Measurements from ENCODE around the gene CASZ1. TPM values are rescaled to one million over a fixed set of nuclear protein-coding genes. Genes with fewer than 3 reads are reported as not detected.

CASZ1 gene
- total and polyA plus RNA-seq, 2 donors (not counting 1 experiment from before 2014, with no cell fraction given): 0.34 to 0.50 TPM

DNA sequence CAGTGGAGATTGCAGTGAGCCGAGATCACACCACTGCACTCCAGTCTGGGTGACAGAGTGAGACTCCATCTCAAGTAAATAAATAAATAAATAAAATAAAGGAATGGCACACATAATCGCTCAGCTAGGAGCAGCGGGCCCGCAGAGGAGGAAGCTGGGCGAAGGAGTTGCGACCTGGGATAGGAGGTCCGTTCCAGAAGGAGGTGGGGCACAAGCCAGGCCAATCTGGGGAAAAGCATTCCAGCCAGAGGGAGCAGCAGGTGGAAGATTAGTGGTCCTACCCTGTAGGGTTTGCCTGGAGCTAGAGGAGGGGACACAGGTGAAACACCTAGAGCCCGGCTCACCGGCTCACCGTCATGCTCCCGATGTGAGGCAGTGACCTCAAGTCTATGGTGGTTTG is 40.3 kb upstream of the CASZ1 start:
- TF ChIP-seq EZH2 (IDR thresholded peaks at IDR 0.05; ENCODE audit: low read length, missing control alignments): no peak
- TF ChIP-seq, protein P1, sequence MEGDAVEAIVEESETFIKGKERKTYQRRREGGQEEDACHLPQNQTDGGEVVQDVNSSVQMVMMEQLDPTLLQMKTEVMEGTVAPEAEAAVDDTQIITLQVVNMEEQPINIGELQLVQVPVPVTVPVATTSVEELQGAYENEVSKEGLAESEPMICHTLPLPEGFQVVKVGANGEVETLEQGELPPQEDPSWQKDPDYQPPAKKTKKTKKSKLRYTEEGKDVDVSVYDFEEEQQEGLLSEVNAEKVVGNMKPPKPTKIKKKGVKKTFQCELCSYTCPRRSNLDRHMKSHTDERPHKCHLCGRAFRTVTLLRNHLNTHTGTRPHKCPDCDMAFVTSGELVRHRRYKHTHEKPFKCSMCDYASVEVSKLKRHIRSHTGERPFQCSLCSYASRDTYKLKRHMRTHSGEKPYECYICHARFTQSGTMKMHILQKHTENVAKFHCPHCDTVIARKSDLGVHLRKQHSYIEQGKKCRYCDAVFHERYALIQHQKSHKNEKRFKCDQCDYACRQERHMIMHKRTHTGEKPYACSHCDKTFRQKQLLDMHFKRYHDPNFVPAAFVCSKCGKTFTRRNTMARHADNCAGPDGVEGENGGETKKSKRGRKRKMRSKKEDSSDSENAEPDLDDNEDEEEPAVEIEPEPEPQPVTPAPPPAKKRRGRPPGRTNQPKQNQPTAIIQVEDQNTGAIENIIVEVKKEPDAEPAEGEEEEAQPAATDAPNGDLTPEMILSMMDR (conservative IDR thresholded peaks at IDR 0.05 in 1 of 2, IDR thresholded peaks at IDR 0.05 in 1 of 2; ENCODE audit: low read depth in 1 of 2, low read length in 2 of 2): no peak
- Histone ChIP-seq H3K4me1 (ENCODE audit: control insufficient read depth, extremely low read depth, insufficient read depth, low read length) (no peaks in the 10 kb centered on the region), H3K27ac (ENCODE audit: insufficient read depth, low read length) (no peak overlapping the region), H3K36me3 (ENCODE audit: control insufficient read depth, insufficient read depth, low read length) (no peaks in the 10 kb centered on the region), H3K9me3 (ENCODE audit: control insufficient read depth, insufficient read depth, low read depth, low read length) (no peaks in the 10 kb centered on the region), H3K4me2 (ENCODE audit: extremely low read depth, insufficient read depth, low read length) (no peak overlapping the region), H4K20me1 (ENCODE audit: control insufficient read depth, extremely low read depth, insufficient read depth, low read length) (no peaks in the 10 kb centered on the region), H3K9ac (ENCODE audit: insufficient read depth, low read length) (no peak overlapping the region), H3K4me3 (replicated peaks in 1 of 4; ENCODE audit: control extremely low read depth in 1 of 4, insufficient read depth in 1 of 4, low read depth in 3 of 4, low read length in 4 of 4) (no peak overlapping the region), H3K79me2 (ENCODE audit: control insufficient read depth, insufficient read depth, low read length) (no peaks in the 10 kb centered on the region), H2AFZ (ENCODE audit: low read length) (no peak overlapping the region), H3K27me3 (ENCODE audit: control insufficient read depth, insufficient read depth, low read length) (peaks cover 3% of the 10 kb centered on the region)
- DNase-seq (ENCODE audit: low read depth in 2 of 2): no peak

DNA sequence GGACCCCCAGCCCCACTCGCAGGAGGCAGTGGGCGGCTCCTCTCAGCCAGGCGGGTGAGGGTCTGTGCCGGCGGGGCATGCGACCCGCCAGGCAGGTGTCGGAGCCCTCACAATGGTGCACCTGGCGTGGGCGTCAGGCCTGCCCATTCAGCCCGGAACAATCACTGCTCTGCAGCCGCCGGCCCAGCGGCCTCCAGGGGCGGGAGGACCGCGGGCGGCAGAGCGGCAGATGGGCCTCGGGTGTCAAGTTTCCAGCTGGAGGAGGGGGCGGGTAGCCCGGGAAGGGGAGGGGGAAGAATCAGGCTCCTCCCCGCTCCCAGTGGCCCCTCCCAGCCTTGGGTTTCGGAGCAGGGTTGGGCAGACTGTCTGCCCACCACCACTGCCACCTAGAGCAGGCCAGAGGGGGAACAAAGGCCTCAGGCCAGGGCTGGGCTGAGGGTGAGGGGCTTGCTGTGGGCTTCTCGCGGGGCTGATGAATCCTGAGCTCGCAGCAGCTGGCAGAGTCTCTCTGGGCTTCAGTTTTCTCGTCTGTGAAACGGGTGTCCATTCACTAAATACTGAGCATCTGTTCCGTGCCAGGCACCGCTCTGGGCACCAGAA is 39.5 kb upstream of the CASZ1 start:
- H3K4me2 ChIP-seq (ENCODE audit: extremely low read depth, insufficient read depth, low read length): no peak overlapping the region
- peaks cover 3% of the 10 kb centered on the region for H3K27me3 ChIP-seq (ENCODE audit: control insufficient read depth, insufficient read depth, low read length)
- H3K9me3 ChIP-seq (ENCODE audit: control insufficient read depth, insufficient read depth, low read depth, low read length): no peaks in the 10 kb centered on the region
- H3K27ac ChIP-seq (ENCODE audit: insufficient read depth, low read length): no peak overlapping the region
- H3K36me3 ChIP-seq (ENCODE audit: control insufficient read depth, insufficient read depth, low read length): no peaks in the 10 kb centered on the region
- H3K4me1 ChIP-seq (ENCODE audit: control insufficient read depth, extremely low read depth, insufficient read depth, low read length): no peaks in the 10 kb centered on the region
- H3K9ac ChIP-seq (ENCODE audit: insufficient read depth, low read length): no peak overlapping the region
- H2AFZ ChIP-seq (ENCODE audit: low read length): no peak overlapping the region
- peak; percentile 32 to 66 for DNase-seq (ENCODE audit: low read depth in 2 of 2)
- no peaks in the 10 kb centered on the region for H3K79me2 ChIP-seq (ENCODE audit: control insufficient read depth, insufficient read depth, low read length)
- H4K20me1 ChIP-seq (ENCODE audit: control insufficient read depth, extremely low read depth, insufficient read depth, low read length): no peaks in the 10 kb centered on the region
- H3K4me3 ChIP-seq (replicated peaks in 1 of 4; ENCODE audit: control extremely low read depth in 1 of 4, insufficient read depth in 1 of 4, low read depth in 3 of 4, low read length in 4 of 4): no peak overlapping the region
- peak; percentile 38 for TF ChIP-seq EZH2 (IDR thresholded peaks at IDR 0.05; ENCODE audit: low read length, missing control alignments)
- TF ChIP-seq, protein P1 (conservative IDR thresholded peaks at IDR 0.05 in 1 of 2, IDR thresholded peaks at IDR 0.05 in 1 of 2; ENCODE audit: low read depth in 1 of 2, low read length in 2 of 2): no peak

DNA sequence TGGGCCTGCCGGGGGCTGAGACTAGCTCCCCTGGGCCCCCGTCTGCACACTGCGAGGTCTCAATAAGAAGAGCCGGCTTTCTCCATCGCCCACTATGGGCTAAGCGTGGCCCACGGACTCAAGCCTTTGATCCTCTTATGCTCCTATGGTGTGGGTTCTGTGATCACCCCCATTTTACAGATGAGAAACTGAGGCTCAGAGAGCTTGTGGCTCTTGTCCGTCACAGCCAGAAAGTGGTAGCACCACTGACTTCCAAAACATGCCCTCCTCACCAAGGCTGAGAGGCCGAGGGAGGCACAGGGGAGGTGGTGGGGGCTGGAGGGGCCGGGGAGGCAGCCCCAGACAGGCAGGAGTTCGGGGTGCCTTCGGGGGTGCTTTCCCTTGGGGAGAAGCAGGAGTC is 39.0 kb upstream of the CASZ1 start:
- TF ChIP-seq, protein P1 (conservative IDR thresholded peaks at IDR 0.05 in 1 of 2, IDR thresholded peaks at IDR 0.05 in 1 of 2; ENCODE audit: low read depth in 1 of 2, low read length in 2 of 2): no peak
- no peak for TF ChIP-seq EZH2 (IDR thresholded peaks at IDR 0.05; ENCODE audit: low read length, missing control alignments)
- Histone ChIP-seq H3K79me2 (ENCODE audit: control insufficient read depth, insufficient read depth, low read length) (no peaks in the 10 kb centered on the region), H4K20me1 (ENCODE audit: control insufficient read depth, extremely low read depth, insufficient read depth, low read length) (no peaks in the 10 kb centered on the region), H2AFZ (ENCODE audit: low read length) (no peak overlapping the region), H3K4me2 (ENCODE audit: extremely low read depth, insufficient read depth, low read length) (no peak overlapping the region), H3K4me3 (replicated peaks in 1 of 4; ENCODE audit: control extremely low read depth in 1 of 4, insufficient read depth in 1 of 4, low read depth in 3 of 4, low read length in 4 of 4) (no peak overlapping the region), H3K36me3 (ENCODE audit: control insufficient read depth, insufficient read depth, low read length) (no peaks in the 10 kb centered on the region), H3K27me3 (ENCODE audit: control insufficient read depth, insufficient read depth, low read length) (peaks cover 3% of the 10 kb centered on the region), H3K27ac (ENCODE audit: insufficient read depth, low read length) (no peak overlapping the region), H3K4me1 (ENCODE audit: control insufficient read depth, extremely low read depth, insufficient read depth, low read length) (no peaks in the 10 kb centered on the region), H3K9ac (ENCODE audit: insufficient read depth, low read length) (no peak overlapping the region), H3K9me3 (ENCODE audit: control insufficient read depth, insufficient read depth, low read depth, low read length) (no peaks in the 10 kb centered on the region)
- DNase-seq (ENCODE audit: low read depth in 2 of 2): no peak
